ENCODE data around the gene UBE2Z. TPM values are rescaled to one million over a fixed set of nuclear protein-coding genes. Genes with fewer than 3 reads are reported as not detected.

Gene UBE2Z
- total and polyA plus RNA-seq, 9 of the 15 experiments (the other 6 are each of a cell fraction or from before 2014, with no cell fraction given), result 11.8 to 89.0 (median 38.2) TPM

DNA sequence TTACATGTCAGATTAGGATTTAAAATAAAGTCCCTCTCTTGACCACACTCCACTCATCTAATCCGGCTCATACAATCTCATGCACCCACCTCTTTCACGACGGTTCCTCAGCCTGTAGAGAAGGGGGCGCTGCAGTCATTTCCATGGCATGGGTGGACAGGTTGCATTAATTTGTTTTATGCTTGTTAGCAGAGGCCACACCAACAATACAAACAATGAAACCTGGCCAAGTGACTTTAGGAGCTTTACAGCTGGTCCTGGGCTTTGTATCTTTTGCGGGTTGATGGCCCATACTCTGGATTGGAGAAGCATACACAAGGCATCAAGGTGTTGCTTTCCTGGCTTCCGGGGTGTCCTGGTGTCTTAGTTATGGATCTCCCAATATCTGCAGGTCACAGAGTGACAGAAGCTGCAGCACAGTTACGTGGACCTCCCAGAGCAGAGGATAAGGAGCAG, 46.1 kb downstream of the UBE2Z start (continued):
- TF ChIP-seq SIN3B (IDR thresholded peaks at IDR 0.05; ENCODE audit: low read depth) (no peak), SMARCE1 (IDR thresholded peaks at IDR 0.05) (no peak), SETDB1 (IDR thresholded peaks at IDR 0.05; ENCODE audit: low read length) (no peak), ARID2 (IDR thresholded peaks at IDR 0.05) (peak; percentile 96), ZNF24 (IDR thresholded peaks at IDR 0.05) (peak; percentile 69; the same call in 1 of the 2 replicates), KDM1A (IDR thresholded peaks at IDR 0.05) (peak; percentile 41 to 50; a peak in 3 of 4 replicates), ZNF384 (IDR thresholded peaks at IDR 0.05; ENCODE audit: low read depth, low read length) (peak; percentile 43; the same call in 1 of the 2 replicates), MYNN (IDR thresholded peaks at IDR 0.05) (0 out of 2 replicates have a peak, but pooled peaks have one; percentile 42), MYNN (CRISPR knock-in tag; IDR thresholded peaks at IDR 0.05) (no peak), NR4A1 (CRISPR knock-in tag; IDR thresholded peaks at IDR 0.05) (no peak), NR4A1 (tag; IDR thresholded peaks at IDR 0.05) (no peak), PCBP1 (IDR thresholded peaks at IDR 0.05; ENCODE audit: low read depth, low read length, poor library complexity, severe bottlenecking) (no peak)
- TF ChIP-seq, protein P1, sequence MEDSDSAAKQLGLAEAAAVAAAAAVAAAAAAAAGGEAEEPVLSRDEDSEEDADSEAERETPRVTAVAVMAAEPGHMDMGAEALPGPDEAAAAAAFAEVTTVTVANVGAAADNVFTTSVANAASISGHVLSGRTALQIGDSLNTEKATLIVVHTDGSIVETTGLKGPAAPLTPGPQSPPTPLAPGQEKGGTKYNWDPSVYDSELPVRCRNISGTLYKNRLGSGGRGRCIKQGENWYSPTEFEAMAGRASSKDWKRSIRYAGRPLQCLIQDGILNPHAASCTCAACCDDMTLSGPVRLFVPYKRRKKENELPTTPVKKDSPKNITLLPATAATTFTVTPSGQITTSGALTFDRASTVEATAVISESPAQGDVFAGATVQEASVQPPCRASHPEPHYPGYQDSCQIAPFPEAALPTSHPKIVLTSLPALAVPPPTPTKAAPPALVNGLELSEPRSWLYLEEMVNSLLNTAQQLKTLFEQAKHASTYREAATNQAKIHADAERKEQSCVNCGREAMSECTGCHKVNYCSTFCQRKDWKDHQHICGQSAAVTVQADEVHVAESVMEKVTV (CRISPR knock-in tag; IDR thresholded peaks at IDR 0.05), result peak; percentile 93
- TF ChIP-seq, protein P2, sequence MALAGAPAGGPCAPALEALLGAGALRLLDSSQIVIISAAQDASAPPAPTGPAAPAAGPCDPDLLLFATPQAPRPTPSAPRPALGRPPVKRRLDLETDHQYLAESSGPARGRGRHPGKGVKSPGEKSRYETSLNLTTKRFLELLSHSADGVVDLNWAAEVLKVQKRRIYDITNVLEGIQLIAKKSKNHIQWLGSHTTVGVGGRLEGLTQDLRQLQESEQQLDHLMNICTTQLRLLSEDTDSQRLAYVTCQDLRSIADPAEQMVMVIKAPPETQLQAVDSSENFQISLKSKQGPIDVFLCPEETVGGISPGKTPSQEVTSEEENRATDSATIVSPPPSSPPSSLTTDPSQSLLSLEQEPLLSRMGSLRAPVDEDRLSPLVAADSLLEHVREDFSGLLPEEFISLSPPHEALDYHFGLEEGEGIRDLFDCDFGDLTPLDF (CRISPR knock-in tag; IDR thresholded peaks at IDR 0.05), result 0 out of 2 replicates have a peak, but pooled peaks have one; percentile 40
- TF ChIP-seq, protein P3, sequence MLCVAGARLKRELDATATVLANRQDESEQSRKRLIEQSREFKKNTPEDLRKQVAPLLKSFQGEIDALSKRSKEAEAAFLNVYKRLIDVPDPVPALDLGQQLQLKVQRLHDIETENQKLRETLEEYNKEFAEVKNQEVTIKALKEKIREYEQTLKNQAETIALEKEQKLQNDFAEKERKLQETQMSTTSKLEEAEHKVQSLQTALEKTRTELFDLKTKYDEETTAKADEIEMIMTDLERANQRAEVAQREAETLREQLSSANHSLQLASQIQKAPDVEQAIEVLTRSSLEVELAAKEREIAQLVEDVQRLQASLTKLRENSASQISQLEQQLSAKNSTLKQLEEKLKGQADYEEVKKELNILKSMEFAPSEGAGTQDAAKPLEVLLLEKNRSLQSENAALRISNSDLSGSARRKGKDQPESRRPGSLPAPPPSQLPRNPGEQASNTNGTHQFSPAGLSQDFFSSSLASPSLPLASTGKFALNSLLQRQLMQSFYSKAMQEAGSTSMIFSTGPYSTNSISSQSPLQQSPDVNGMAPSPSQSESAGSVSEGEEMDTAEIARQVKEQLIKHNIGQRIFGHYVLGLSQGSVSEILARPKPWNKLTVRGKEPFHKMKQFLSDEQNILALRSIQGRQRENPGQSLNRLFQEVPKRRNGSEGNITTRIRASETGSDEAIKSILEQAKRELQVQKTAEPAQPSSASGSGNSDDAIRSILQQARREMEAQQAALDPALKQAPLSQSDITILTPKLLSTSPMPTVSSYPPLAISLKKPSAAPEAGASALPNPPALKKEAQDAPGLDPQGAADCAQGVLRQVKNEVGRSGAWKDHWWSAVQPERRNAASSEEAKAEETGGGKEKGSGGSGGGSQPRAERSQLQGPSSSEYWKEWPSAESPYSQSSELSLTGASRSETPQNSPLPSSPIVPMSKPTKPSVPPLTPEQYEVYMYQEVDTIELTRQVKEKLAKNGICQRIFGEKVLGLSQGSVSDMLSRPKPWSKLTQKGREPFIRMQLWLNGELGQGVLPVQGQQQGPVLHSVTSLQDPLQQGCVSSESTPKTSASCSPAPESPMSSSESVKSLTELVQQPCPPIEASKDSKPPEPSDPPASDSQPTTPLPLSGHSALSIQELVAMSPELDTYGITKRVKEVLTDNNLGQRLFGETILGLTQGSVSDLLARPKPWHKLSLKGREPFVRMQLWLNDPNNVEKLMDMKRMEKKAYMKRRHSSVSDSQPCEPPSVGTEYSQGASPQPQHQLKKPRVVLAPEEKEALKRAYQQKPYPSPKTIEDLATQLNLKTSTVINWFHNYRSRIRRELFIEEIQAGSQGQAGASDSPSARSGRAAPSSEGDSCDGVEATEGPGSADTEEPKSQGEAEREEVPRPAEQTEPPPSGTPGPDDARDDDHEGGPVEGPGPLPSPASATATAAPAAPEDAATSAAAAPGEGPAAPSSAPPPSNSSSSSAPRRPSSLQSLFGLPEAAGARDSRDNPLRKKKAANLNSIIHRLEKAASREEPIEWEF (CRISPR knock-in tag; IDR thresholded peaks at IDR 0.05), result no peak
- TF ChIP-seq, protein P4, sequence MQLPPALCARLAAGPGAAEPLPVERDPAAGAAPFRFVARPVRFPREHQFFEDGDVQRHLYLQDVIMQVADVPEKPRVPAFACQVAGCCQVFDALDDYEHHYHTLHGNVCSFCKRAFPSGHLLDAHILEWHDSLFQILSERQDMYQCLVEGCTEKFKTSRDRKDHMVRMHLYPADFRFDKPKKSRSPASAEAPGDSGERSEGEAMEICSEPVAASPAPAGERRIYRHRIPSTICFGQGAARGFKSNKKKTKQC (CRISPR knock-in tag; IDR thresholded peaks at IDR 0.05), result no peak
- TF ChIP-seq, protein P5, sequence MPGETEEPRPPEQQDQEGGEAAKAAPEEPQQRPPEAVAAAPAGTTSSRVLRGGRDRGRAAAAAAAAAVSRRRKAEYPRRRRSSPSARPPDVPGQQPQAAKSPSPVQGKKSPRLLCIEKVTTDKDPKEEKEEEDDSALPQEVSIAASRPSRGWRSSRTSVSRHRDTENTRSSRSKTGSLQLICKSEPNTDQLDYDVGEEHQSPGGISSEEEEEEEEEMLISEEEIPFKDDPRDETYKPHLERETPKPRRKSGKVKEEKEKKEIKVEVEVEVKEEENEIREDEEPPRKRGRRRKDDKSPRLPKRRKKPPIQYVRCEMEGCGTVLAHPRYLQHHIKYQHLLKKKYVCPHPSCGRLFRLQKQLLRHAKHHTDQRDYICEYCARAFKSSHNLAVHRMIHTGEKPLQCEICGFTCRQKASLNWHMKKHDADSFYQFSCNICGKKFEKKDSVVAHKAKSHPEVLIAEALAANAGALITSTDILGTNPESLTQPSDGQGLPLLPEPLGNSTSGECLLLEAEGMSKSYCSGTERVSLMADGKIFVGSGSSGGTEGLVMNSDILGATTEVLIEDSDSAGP (CRISPR knock-in tag; IDR thresholded peaks at IDR 0.05), result no peak
